HepG2 (cell line): ENCODE measurements around the gene PTH1R. TPM values are rescaled to one million over a fixed set of nuclear protein-coding genes. Genes with fewer than 3 reads are reported as not detected.

Experiments used
- ATAC-seq: fragments of 200-7000 bp; cut with Tn5 transposase; 3 replicates; pipeline ENCODE4 v1.9.1; 2020; ENCODE audit warnings: mild to moderate bottlenecking, moderate library complexity
- BruUV-seq: library from RNA; stranded (reverse); fragments of 400-500 nt; replicated peaks from 2 replicates; lab custom pipeline; 2021; lab: Mats Ljungman, UMichigan
- CTCF ChIA-PET: fragments of 300-600 bp; formaldehyde crosslinking; extraction: SDS; loops from one replicate; lab custom pipeline; 2021; ENCODE audit warnings: low total read pairs, inconsistent platforms, low intra/inter-chr PET ratio; lab: Yijun Ruan, JAX
- POLR2A ChIA-PET: fragments of 350-600 bp; sonication (Branson Sonifier 250); formaldehyde crosslinking; loops from one replicate; lab custom pipeline; 2020; ENCODE audit warnings: antibody characterized with exemption, inconsistent platforms; lab: Yijun Ruan, JAX
- DNase-seq: peaks from one replicate; pipeline ENCODE4 v3.0.0-alpha.2; 2015; ENCODE audit warnings: low spot score
- FAIRE-seq: peaks from 3 replicates; lab custom pipeline; 2011; peaks lifted over from hg19 to GRCh38; lab: Jason Lieb, UNC
- H2AFZ ChIP-seq: one replicate; pipeline ENCODE4 v1.6.1; 2011; ENCODE audit warnings: low read length, inconsistent platforms
- H3K27ac ChIP-seq: fragments of 300-600 bp; 3 replicates; pipeline ENCODE4 v1.8.0; 2011; ENCODE audit warnings: mixed run types, mild to moderate bottlenecking, mixed read lengths, low read length, inconsistent platforms; ENCODE audit not compliant: insufficient read depth; ENCODE audit errors: extremely low read length
- H3K27me3 ChIP-seq, 2 experiments: fragments of 200-600 bp in 1 of 2; 2 replicates in 1 of 2; 3 replicates in 1 of 2; pipeline versions ENCODE4 v1.6.0 to v1.8.0; 2011; ENCODE audit warnings: low read length in 2 of 2, mild to moderate bottlenecking in 2 of 2, moderate library complexity in 2 of 2, inconsistent platforms in 1 of 2; ENCODE audit not compliant: insufficient read depth in 2 of 2, control insufficient read depth in 1 of 2
- H3K36me3 ChIP-seq, 2 experiments: fragments of 200-600 bp in 1 of 2; replicated peaks in 1 of 2; 2 replicates in 1 of 2; 3 replicates in 1 of 2; pipeline versions ENCODE4 v1.5.1 to v1.8.0; 2011; ENCODE audit warnings: low read length in 2 of 2, inconsistent platforms in 1 of 2; ENCODE audit not compliant: insufficient read depth in 2 of 2, control insufficient read depth in 1 of 2
- H3K4me1 ChIP-seq: 2 replicates; pipeline ENCODE4 v1.5.1; 2012; ENCODE audit warnings: low read length, inconsistent platforms; ENCODE audit not compliant: insufficient read depth
- H3K4me2 ChIP-seq: 2 replicates; pipeline ENCODE4 v1.6.0; 2011; ENCODE audit warnings: low read depth, low read length, inconsistent platforms
- H3K4me3 ChIP-seq, 3 experiments: fragments of 200-600 bp in 1 of 3; sonication (generic), shearing (Covaris generic) in 1 of 3; replicated peaks in 1 of 3; 2 replicates each; pipeline ENCODE4 v1.5.1; 2011 to 2016; ENCODE audit warnings: low read length in 3 of 3, inconsistent platforms in 2 of 3, low read depth in 2 of 3, mild to moderate bottlenecking in 2 of 3, control low read depth in 1 of 3, mixed read lengths in 1 of 3; ENCODE audit not compliant: insufficient read depth in 1 of 3
- H3K79me2 ChIP-seq: one replicate; pipeline ENCODE4 v1.6.1; 2011; ENCODE audit warnings: low read length, inconsistent platforms; ENCODE audit not compliant: insufficient read depth
- H3K9ac ChIP-seq: 2 replicates; pipeline ENCODE4 v1.6.0; 2011; ENCODE audit warnings: mild to moderate bottlenecking, low read depth, low read length, inconsistent platforms; ENCODE audit not compliant: insufficient read depth
- H3K9me3 ChIP-seq: 2 replicates; pipeline ENCODE4 v1.5.1; 2012; ENCODE audit warnings: mild to moderate bottlenecking, low read length
- H4K20me1 ChIP-seq: 2 replicates; pipeline ENCODE4 v1.6.0; 2011; ENCODE audit warnings: inconsistent platforms, mild to moderate bottlenecking, low read length, moderate library complexity; ENCODE audit not compliant: insufficient read depth
- CREB1 ChIP-seq, 2 experiments: fragments of 450-650 bp in 1 of 2; IDR thresholded peaks; 2 replicates each; pipeline ENCODE4 v1.6.1; 2016 to 2017; ENCODE audit warnings: control low read depth in 1 of 2, mild to moderate bottlenecking in 1 of 2, missing compliant biosample characterization in 1 of 2, missing genetic modification characterization in 1 of 2
- GABPA ChIP-seq, 2 experiments: IDR thresholded peaks; 2 replicates each; pipeline ENCODE4 v1.6.1; 2011 to 2016; ENCODE audit warnings: low read depth in 2 of 2, low read length in 1 of 2, missing biosample characterization in 1 of 2, missing genetic modification characterization in 1 of 2
- HOXA5 ChIP-seq: sonication (generic); formaldehyde crosslinking; IDR thresholded peaks from 2 replicates; pipeline ENCODE4 v1.4.0; 2020; ENCODE audit warnings: missing genetic modification reagents
- KDM6A ChIP-seq: IDR thresholded peaks from 2 replicates; pipeline ENCODE4 v1.6.1; 2016; ENCODE audit warnings: low read depth
- NFIC ChIP-seq: IDR thresholded peaks from 2 replicates; pipeline ENCODE4 v1.6.1; 2012; ENCODE audit warnings: mild to moderate bottlenecking, low read length, inconsistent platforms
- NKX3-1 ChIP-seq: sonication (generic); formaldehyde crosslinking; IDR thresholded peaks from 2 replicates; pipeline ENCODE4 v1.5.0; 2020; ENCODE audit warnings: missing genetic modification reagents
- NR1H2 ChIP-seq: sonication (generic); formaldehyde crosslinking; IDR thresholded peaks from 2 replicates; pipeline ENCODE4 v1.8.1; 2022; ENCODE audit warnings: low read depth, missing genetic modification reagents, borderline replicate concordance
- NR2F2 ChIP-seq: IDR thresholded peaks from 2 replicates; pipeline ENCODE4 v1.6.1; 2012; ENCODE audit warnings: low read depth, inconsistent platforms, borderline replicate concordance
- SNAI1 ChIP-seq: sonication (generic); formaldehyde crosslinking; IDR thresholded peaks from 2 replicates; pipeline ENCODE4 v1.5.0; 2020; ENCODE audit warnings: mild to moderate bottlenecking, missing genetic modification reagents, borderline replicate concordance
- ZFP36L1 ChIP-seq: sonication (generic); formaldehyde crosslinking; IDR thresholded peaks from 2 replicates; pipeline ENCODE4 v1.8.0; 2022; ENCODE audit warnings: mild to moderate bottlenecking, missing genetic modification reagents, moderate library complexity
- ZFYVE20 ChIP-seq: sonication (generic); formaldehyde crosslinking; IDR thresholded peaks from 2 replicates; pipeline ENCODE4 v1.8.0; 2023; ENCODE audit warnings: low read depth, mild to moderate bottlenecking, moderate library complexity, missing genetic modification reagents, borderline replicate concordance
- ZNF101 ChIP-seq: sonication (generic); formaldehyde crosslinking; IDR thresholded peaks from 2 replicates; pipeline ENCODE4 v1.4.0; 2020; ENCODE audit warnings: mild to moderate bottlenecking, low read depth, missing genetic modification reagents, borderline replicate concordance
- ZNF274 ChIP-seq: sonication (generic); formaldehyde crosslinking; IDR thresholded peaks from 2 replicates; pipeline ENCODE4 v1.5.1; 2020; ENCODE audit warnings: mild to moderate bottlenecking, missing genetic modification reagents
- ZNF335 ChIP-seq: sonication (generic); formaldehyde crosslinking; IDR thresholded peaks from 2 replicates; pipeline ENCODE4 v1.4.0; 2020; ENCODE audit warnings: missing genetic modification reagents
- ZNF510 ChIP-seq: sonication (generic); formaldehyde crosslinking; IDR thresholded peaks from 2 replicates; pipeline ENCODE4 v1.4.0; 2020; ENCODE audit warnings: low read depth, mild to moderate bottlenecking, missing genetic modification reagents
- ZNF552 ChIP-seq: sonication (generic); formaldehyde crosslinking; IDR thresholded peaks from 2 replicates; pipeline ENCODE4 v1.9.0; 2022; ENCODE audit warnings: missing genetic modification reagents, mild to moderate bottlenecking, borderline replicate concordance
- WGBS: methylation state at CpG from one replicate; pipeline ENCODE4 v1.1.6; 2017; ENCODE audit warnings: low lambda C conversion rate; 5-methylcytosine and 5-hydroxymethylcytosine counted together
- in situ Hi-C: cut with HindIII; loops from 2 replicates; pipeline ENCODE4 v1.10.0; 2017; ENCODE audit warnings: low pct_unique_long_range_greater_than_20kb; ENCODE audit not compliant: extremely low pct_ligation_motif_present
- intact Hi-C: fragments of 100-400 bp; cut with micrococcal nuclease; formaldehyde crosslinking; loops from one replicate; pipeline ENCODE4 v1.10.0; 2022; ENCODE audit not compliant: unreplicated experiment
- polyA plus RNA-seq, 8 experiments: library from polyadenylated mRNA; depleted of rRNA in 3 of 8; stranded (reverse) in 7 of 8; unstranded in 1 of 8; fragments of >200 nt; fragmentation: Illumina TruSeq in 4 of 8; extraction: Trizol in 4 of 8; gene quantifications; 2 replicates each; pipeline versions ENCODE4 v1.2.1 to v1.2.3, GENCODE V29; 2011 to 2016; ENCODE audit warnings: low read depth in 4 of 8, missing spikeins in 1 of 8, mixed read lengths in 1 of 8; ENCODE audit not compliant: insufficient read depth in 1 of 8
- total RNA-seq, 5 experiments: library from RNA; depleted of rRNA; stranded (reverse); fragments of >200 nt; fragmentation: Illumina TruSeq; extraction: Trizol; gene quantifications; 2 replicates each; pipeline ENCODE4 v1.2.3, GENCODE V29; 2016; ENCODE audit warnings: low read depth in 1 of 5
- TF ChIP-seq, protein P1 (sequence below): sonication (generic); formaldehyde crosslinking; IDR thresholded peaks from 2 replicates; pipeline ENCODE4 v1.4.0; 2020; ENCODE audit warnings: missing genetic modification reagents, mild to moderate bottlenecking, borderline replicate concordance
- TF ChIP-seq, protein P2 (sequence below): sonication (generic); formaldehyde crosslinking; IDR thresholded peaks from 2 replicates; pipeline ENCODE4 v1.5.0; 2020; ENCODE audit warnings: missing genetic modification reagents, mild to moderate bottlenecking, borderline replicate concordance
- TF ChIP-seq, protein P3 (sequence below): sonication (generic); formaldehyde crosslinking; IDR thresholded peaks from 2 replicates; pipeline ENCODE4 v1.9.0; 2021; ENCODE audit warnings: missing genetic modification reagents, mild to moderate bottlenecking, borderline replicate concordance

PTH1R gene
- total and polyA plus RNA-seq, 2 of the 13 experiments (the other 11 are each of a cell fraction or from before 2014, with no cell fraction given): not detected

DNA sequence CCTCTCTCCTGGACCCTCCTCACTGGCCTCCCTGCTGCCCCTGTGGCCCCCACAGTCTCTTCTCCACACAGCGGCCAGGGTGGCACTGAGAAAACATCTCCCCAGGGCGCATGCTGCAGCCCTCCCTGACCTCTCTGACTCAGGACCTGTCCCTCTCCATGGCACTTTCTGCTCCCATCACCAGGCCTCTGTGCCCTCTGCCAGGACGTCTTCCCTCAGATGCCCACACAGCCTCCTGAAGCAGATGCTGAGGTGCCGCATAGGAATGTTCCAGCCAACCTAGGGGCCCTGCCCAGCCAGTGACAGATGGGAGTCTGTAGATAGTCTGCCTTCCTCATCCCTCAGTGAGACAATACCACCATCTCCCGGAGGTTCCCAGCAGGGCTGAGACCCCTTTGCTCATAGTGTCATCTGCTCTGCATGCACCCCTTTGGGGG lies 22.9 kb upstream of the PTH1R start:
- Histone ChIP-seq H3K4me2 (no peak overlapping the region), H3K36me3 (no peaks in the 10 kb centered on the region), H3K9me3 (no peaks in the 10 kb centered on the region), H3K4me3 (no peak overlapping the region), H2AFZ (no peak overlapping the region), H3K79me2 (no peaks in the 10 kb centered on the region), H3K27me3 (peaks cover 5 to 25% of the 10 kb centered on the region in 2 experiments; a peak in 3 of 5 replicates), H3K27ac (no peak overlapping the region), H3K9ac (no peak overlapping the region), H3K4me1 (peaks cover 2% of the 10 kb centered on the region), H4K20me1 (no peaks in the 10 kb centered on the region)
- FAIRE-seq (no peak), ATAC-seq (no peak), DNase-seq (no peak)
- in situ Hi-C loops: no loop called here
- intact Hi-C loops: no loop called here
- ChIA-PET POLR2A (no interaction called here), CTCF (no interaction called here)
- WGBS: 26% methylated on average over 4 of the region's 5 CpGs
- TF ChIP-seq NFIC (no peak), KDM6A (no peak), ZFYVE20 (CRISPR knock-in tag) (no peak), ZFP36L1 (CRISPR knock-in tag) (no peak), SNAI1 (CRISPR knock-in tag) (no peak), ZNF101 (CRISPR knock-in tag) (no peak), HOXA5 (no peak), NKX3-1 (CRISPR knock-in tag) (no peak), ZNF335 (CRISPR knock-in tag) (no peak), CREB1 (IDR thresholded peaks at IDR 0.05) (no peak), CREB1 (CRISPR knock-in tag; IDR thresholded peaks at IDR 0.05) (no peak), ZNF510 (CRISPR knock-in tag) (no peak), GABPA (IDR thresholded peaks at IDR 0.05; ENCODE audit: low read depth, low read length) (no peak), GABPA (CRISPR knock-in tag; IDR thresholded peaks at IDR 0.05; ENCODE audit: low read depth) (no peak), ZNF552 (CRISPR knock-in tag) (no peak), ZNF274 (CRISPR knock-in tag) (no peak), NR1H2 (CRISPR knock-in tag) (no peak), NR2F2 (no peak)
- TF ChIP-seq, protein P1, sequence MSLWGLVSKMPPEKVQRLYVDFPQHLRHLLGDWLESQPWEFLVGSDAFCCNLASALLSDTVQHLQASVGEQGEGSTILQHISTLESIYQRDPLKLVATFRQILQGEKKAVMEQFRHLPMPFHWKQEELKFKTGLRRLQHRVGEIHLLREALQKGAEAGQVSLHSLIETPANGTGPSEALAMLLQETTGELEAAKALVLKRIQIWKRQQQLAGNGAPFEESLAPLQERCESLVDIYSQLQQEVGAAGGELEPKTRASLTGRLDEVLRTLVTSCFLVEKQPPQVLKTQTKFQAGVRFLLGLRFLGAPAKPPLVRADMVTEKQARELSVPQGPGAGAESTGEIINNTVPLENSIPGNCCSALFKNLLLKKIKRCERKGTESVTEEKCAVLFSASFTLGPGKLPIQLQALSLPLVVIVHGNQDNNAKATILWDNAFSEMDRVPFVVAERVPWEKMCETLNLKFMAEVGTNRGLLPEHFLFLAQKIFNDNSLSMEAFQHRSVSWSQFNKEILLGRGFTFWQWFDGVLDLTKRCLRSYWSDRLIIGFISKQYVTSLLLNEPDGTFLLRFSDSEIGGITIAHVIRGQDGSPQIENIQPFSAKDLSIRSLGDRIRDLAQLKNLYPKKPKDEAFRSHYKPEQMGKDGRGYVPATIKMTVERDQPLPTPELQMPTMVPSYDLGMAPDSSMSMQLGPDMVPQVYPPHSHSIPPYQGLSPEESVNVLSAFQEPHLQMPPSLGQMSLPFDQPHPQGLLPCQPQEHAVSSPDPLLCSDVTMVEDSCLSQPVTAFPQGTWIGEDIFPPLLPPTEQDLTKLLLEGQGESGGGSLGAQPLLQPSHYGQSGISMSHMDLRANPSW (CRISPR knock-in tag): no peak
- TF ChIP-seq, protein P2, sequence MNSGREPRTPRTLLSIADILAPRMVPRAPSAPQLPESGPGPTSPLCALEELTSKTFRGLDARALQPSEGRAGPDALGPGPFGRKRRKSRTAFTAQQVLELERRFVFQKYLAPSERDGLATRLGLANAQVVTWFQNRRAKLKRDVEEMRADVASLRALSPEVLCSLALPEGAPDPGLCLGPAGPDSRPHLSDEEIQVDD: no peak
- TF ChIP-seq, protein P3, sequence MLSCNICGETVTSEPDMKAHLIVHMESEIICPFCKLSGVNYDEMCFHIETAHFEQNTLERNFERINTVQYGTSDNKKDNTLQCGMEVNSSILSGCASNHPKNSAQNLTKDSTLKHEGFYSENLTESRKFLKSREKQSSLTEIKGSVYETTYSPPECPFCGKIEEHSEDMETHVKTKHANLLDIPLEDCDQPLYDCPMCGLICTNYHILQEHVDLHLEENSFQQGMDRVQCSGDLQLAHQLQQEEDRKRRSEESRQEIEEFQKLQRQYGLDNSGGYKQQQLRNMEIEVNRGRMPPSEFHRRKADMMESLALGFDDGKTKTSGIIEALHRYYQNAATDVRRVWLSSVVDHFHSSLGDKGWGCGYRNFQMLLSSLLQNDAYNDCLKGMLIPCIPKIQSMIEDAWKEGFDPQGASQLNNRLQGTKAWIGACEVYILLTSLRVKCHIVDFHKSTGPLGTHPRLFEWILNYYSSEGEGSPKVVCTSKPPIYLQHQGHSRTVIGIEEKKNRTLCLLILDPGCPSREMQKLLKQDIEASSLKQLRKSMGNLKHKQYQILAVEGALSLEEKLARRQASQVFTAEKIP (CRISPR knock-in tag): no peak
- BruUV-seq: no TSS peak
